HepG2 (cell line): ENCODE measurements around the gene PDZD7. TPM values are rescaled to one million over a fixed set of nuclear protein-coding genes. Genes with fewer than 3 reads are reported as not detected.
A peak's percentile ranks its signal among the peaks of the same experiment; 100 is the strongest.

Experiments used
- CHD4 ChIP-seq: fragments of 200-600 bp; sonication (generic); IDR thresholded peaks from 2 replicates; pipeline ENCODE4 v1.7.0; 2017; ENCODE audit warnings: mild to moderate bottlenecking, low read length, borderline replicate concordance
- HDAC6 ChIP-seq: fragments of 200-600 bp; sonication (generic); IDR thresholded peaks from 2 replicates; pipeline ENCODE4 v1.7.0; 2017; ENCODE audit warnings: mild to moderate bottlenecking, antibody characterized with exemption, low read length, low read depth
- HNRNPK ChIP-seq: fragments of 200-400 bp; formaldehyde crosslinking; IDR thresholded peaks from 2 replicates; pipeline ENCODE4 v1.6.1; 2018; ENCODE audit warnings: low read length, low read depth, moderate library complexity, mild to moderate bottlenecking; ENCODE audit not compliant: poor library complexity, severe bottlenecking
- SIX4 ChIP-seq: sonication (generic); formaldehyde crosslinking; IDR thresholded peaks from 2 replicates; pipeline ENCODE4 v1.4.0; 2020; ENCODE audit warnings: missing genetic modification reagents
- TCF7L2 ChIP-seq: IDR thresholded peaks from 2 replicates; pipeline ENCODE4 v1.6.1; 2011; ENCODE audit warnings: mild to moderate bottlenecking, low read depth, low read length, moderate library complexity
- ZMYM3 ChIP-seq: sonication (generic); formaldehyde crosslinking; IDR thresholded peaks from 2 replicates; pipeline ENCODE4 v1.5.1; 2020; ENCODE audit warnings: mild to moderate bottlenecking, missing genetic modification reagents
- ZNF12 ChIP-seq: sonication (generic); formaldehyde crosslinking; IDR thresholded peaks from 2 replicates; pipeline ENCODE4 v1.5.0; 2020; ENCODE audit warnings: missing genetic modification reagents
- ZNF24 ChIP-seq: fragments of 450-650 bp; IDR thresholded peaks from 2 replicates; pipeline ENCODE4 v1.6.1; 2017; ENCODE audit warnings: antibody characterized with exemption, mild to moderate bottlenecking
- ZNF382 ChIP-seq: sonication (generic); formaldehyde crosslinking; IDR thresholded peaks from 2 replicates; pipeline ENCODE4 v1.5.0; 2020; ENCODE audit warnings: missing genetic modification reagents, mild to moderate bottlenecking, borderline replicate concordance
- ZNF441 ChIP-seq: sonication (generic); formaldehyde crosslinking; IDR thresholded peaks from 2 replicates; pipeline ENCODE4 v1.7.0; 2021; ENCODE audit warnings: missing genetic modification reagents, borderline replicate concordance
- ZNF468 ChIP-seq: sonication (generic); formaldehyde crosslinking; IDR thresholded peaks from 2 replicates; pipeline ENCODE4 v1.8.0; 2022; ENCODE audit warnings: mild to moderate bottlenecking, moderate library complexity, missing genetic modification reagents
- ZNF562 ChIP-seq: sonication (generic); formaldehyde crosslinking; IDR thresholded peaks from 2 replicates; pipeline ENCODE4 v1.8.0; 2022; ENCODE audit warnings: missing genetic modification reagents, borderline replicate concordance
- ZNF703 ChIP-seq: sonication (generic); formaldehyde crosslinking; IDR thresholded peaks from 2 replicates; pipeline ENCODE4 v1.5.1; 2020; ENCODE audit warnings: missing genetic modification reagents, mild to moderate bottlenecking, moderate library complexity, borderline replicate concordance
- ZNF776 ChIP-seq: sonication (generic); formaldehyde crosslinking; IDR thresholded peaks from 2 replicates; pipeline ENCODE4 v1.4.0; 2020; ENCODE audit warnings: mild to moderate bottlenecking, missing genetic modification reagents
- polyA plus RNA-seq, 8 experiments: library from polyadenylated mRNA; depleted of rRNA in 3 of 8; stranded (reverse) in 7 of 8; unstranded in 1 of 8; fragments of >200 nt; fragmentation: Illumina TruSeq in 4 of 8; extraction: Trizol in 4 of 8; gene quantifications; 2 replicates each; pipeline versions ENCODE4 v1.2.1 to v1.2.3, GENCODE V29; 2011 to 2016; ENCODE audit warnings: low read depth in 4 of 8, missing spikeins in 1 of 8, mixed read lengths in 1 of 8; ENCODE audit not compliant: insufficient read depth in 1 of 8
- total RNA-seq, 5 experiments: library from RNA; depleted of rRNA; stranded (reverse); fragments of >200 nt; fragmentation: Illumina TruSeq; extraction: Trizol; gene quantifications; 2 replicates each; pipeline ENCODE4 v1.2.3, GENCODE V29; 2016; ENCODE audit warnings: low read depth in 1 of 5
- TF ChIP-seq, protein P1 (sequence below): sonication (generic); formaldehyde crosslinking; IDR thresholded peaks from 2 replicates; pipeline ENCODE4 v1.8.0; 2022; ENCODE audit warnings: missing genetic modification reagents, mild to moderate bottlenecking, inconsistent platforms, borderline replicate concordance
- TF ChIP-seq, protein P2 (sequence below): sonication (generic); formaldehyde crosslinking; IDR thresholded peaks from 2 replicates; pipeline ENCODE4 v1.8.0; 2022; ENCODE audit warnings: mild to moderate bottlenecking, missing genetic modification reagents; ENCODE audit not compliant: insufficient replicate concordance
- TF ChIP-seq, protein P3 (sequence below): sonication (generic); formaldehyde crosslinking; IDR thresholded peaks from 2 replicates; pipeline ENCODE4 v1.4.0; 2020; ENCODE audit warnings: missing genetic modification reagents, mild to moderate bottlenecking, borderline replicate concordance
- TF ChIP-seq, protein P4 (sequence below): sonication (generic); formaldehyde crosslinking; IDR thresholded peaks from 2 replicates; pipeline ENCODE4 v1.5.1; 2020; ENCODE audit warnings: missing genetic modification reagents, mild to moderate bottlenecking, borderline replicate concordance
- TF ChIP-seq, protein P5 (sequence below): sonication (generic); formaldehyde crosslinking; IDR thresholded peaks from 2 replicates; pipeline ENCODE4 v1.9.0; 2022; ENCODE audit warnings: low read depth, missing genetic modification reagents

Gene PDZD7
- total and polyA plus RNA-seq, 2 of the 13 experiments (the other 11 are each of a cell fraction or from before 2014, with no cell fraction given): 0.58 to 0.73 TPM

DNA sequence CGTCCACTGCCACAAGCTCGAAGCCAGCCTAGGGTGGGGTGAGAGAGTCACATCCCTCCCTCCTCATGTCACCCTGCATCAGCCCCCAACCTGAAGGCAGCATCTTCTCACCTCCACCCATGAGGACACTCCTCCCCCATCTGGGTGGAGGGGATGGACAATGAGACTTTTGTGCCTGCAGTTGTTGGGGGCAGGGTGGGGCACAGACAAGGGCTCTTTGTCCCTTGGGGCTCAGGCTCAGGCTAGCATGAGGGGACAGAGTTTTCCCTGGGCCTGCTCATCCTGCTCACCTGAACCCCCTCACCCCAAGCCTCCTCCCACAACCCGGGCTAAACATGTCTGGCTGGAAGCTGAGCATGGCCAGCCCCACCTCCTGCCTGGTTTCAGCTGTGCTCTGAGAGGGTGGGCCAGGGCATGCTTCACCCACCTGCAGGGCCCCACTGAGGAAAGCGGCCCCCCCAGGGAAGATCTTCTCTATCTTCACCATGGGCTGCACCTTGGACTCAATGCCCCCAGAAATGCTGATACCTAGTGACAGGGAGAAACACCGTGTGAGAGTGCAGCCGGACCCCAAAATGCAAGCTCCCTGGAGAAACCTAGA is 22.0 kb downstream of the PDZD7 start (continued):
- no peak for TF ChIP-seq CHD4
- TF ChIP-seq, protein P1, sequence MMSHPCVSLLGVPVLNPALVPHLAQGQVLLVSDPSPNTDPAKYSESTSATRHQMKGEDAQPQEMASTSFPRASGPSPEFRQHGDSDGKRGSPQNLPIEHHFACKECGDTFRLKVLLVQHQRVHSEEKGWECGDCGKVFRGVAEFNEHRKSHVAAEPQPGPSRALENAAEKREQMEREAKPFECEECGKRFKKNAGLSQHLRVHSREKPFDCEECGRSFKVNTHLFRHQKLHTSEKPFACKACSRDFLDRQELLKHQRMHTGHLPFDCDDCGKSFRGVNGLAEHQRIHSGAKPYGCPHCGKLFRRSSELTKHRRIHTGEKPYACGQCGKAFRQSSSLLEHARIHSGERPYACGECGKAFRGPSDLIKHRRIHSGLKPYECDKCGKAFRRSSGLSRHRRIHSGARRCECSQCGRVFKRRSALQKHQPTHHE (CRISPR knock-in tag): no peak
- no peak for TF ChIP-seq ZNF468 (CRISPR knock-in tag)
- TF ChIP-seq, protein P2, sequence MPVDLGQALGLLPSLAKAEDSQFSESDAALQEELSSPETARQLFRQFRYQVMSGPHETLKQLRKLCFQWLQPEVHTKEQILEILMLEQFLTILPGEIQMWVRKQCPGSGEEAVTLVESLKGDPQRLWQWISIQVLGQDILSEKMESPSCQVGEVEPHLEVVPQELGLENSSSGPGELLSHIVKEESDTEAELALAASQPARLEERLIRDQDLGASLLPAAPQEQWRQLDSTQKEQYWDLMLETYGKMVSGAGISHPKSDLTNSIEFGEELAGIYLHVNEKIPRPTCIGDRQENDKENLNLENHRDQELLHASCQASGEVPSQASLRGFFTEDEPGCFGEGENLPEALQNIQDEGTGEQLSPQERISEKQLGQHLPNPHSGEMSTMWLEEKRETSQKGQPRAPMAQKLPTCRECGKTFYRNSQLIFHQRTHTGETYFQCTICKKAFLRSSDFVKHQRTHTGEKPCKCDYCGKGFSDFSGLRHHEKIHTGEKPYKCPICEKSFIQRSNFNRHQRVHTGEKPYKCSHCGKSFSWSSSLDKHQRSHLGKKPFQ (CRISPR knock-in tag): no peak
- TF ChIP-seq ZNF441 (CRISPR knock-in tag): no peak
- TF ChIP-seq ZNF776 (CRISPR knock-in tag): peak; percentile 76; the same call in 1 of the 2 replicates
- no peak for TF ChIP-seq HDAC6
- TF ChIP-seq ZNF12 (CRISPR knock-in tag): no peak
- no peak for TF ChIP-seq ZNF703 (CRISPR knock-in tag)
- TF ChIP-seq, protein P3, sequence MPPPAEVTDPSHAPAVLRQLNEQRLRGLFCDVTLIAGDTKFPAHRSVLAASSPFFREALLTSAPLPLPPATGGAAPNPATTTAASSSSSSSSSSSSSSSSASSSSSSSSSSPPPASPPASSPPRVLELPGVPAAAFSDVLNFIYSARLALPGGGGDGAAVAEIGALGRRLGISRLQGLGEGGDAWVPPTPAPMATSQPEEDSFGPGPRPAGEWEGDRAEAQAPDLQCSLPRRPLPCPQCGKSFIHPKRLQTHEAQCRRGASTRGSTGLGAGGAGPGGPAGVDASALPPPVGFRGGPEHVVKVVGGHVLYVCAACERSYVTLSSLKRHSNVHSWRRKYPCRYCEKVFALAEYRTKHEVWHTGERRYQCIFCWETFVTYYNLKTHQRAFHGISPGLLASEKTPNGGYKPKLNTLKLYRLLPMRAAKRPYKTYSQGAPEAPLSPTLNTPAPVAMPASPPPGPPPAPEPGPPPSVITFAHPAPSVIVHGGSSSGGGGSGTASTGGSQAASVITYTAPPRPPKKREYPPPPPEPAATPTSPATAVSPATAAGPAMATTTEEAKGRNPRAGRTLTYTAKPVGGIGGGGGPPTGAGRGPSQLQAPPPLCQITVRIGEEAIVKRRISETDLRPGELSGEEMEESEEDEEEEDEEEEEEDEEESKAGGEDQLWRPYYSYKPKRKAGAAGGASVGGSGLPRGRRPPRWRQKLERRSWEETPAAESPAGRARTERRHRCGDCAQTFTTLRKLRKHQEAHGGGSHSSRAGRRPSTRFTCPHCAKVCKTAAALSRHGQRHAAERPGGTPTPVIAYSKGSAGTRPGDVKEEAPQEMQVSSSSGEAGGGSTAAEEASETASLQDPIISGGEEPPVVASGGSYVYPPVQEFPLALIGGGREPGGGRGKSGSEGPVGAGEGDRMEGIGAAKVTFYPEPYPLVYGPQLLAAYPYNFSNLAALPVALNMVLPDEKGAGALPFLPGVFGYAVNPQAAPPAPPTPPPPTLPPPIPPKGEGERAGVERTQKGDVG (CRISPR knock-in tag): no peak
- TF ChIP-seq ZMYM3 (CRISPR knock-in tag): no peak
- no peak for TF ChIP-seq ZNF382
- TF ChIP-seq ZNF24: no peak
- no peak for TF ChIP-seq ZNF562 (CRISPR knock-in tag)
- TF ChIP-seq HNRNPK: no peak
- TF ChIP-seq, protein P4, sequence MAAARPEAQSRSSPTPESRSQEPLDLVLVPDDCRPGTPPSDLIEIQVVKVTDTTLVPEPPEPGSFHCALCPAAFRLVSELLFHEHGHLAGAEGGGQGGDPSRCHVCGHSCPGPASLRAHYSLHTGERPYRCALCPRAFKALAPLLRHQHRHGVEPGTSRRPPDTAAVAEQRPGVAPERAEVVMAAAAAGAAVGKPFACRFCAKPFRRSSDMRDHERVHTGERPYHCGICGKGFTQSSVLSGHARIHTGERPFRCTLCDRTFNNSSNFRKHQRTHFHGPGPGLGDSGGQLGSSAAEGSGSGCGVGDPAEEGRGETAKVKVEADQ (CRISPR knock-in tag): no peak
- TF ChIP-seq SIX4 (CRISPR knock-in tag): no peak
- no peak for TF ChIP-seq TCF7L2
- TF ChIP-seq, protein P5, sequence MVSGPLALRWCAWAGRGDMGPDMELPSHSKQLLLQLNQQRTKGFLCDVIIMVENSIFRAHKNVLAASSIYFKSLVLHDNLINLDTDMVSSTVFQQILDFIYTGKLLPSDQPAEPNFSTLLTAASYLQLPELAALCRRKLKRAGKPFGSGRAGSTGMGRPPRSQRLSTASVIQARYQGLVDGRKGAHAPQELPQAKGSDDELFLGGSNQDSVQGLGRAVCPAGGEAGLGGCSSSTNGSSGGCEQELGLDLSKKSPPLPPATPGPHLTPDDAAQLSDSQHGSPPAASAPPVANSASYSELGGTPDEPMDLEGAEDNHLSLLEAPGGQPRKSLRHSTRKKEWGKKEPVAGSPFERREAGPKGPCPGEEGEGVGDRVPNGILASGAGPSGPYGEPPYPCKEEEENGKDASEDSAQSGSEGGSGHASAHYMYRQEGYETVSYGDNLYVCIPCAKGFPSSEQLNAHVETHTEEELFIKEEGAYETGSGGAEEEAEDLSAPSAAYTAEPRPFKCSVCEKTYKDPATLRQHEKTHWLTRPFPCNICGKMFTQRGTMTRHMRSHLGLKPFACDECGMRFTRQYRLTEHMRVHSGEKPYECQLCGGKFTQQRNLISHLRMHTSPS (CRISPR knock-in tag): no peak
